Measurements from ENCODE around the gene ST3GAL4.
"Not testable (repeated sequence)": the region's sequence is repeated elsewhere in the genome, so short reads cannot be mapped to it uniquely, and the experiment has no call there.

Gene ST3GAL4

GRCh38 chr11:126341760-126342161 is 13.7 kb upstream of the ST3GAL4 start:
- no peak for TF ChIP-seq CTCF (IDR thresholded peaks at IDR 0.05; ENCODE audit: extremely low read depth, missing control alignments)
- DNase-seq (ENCODE audit: low spot score), result no peak

GRCh38 chr11:126343051-126343450 is 12.4 kb upstream of the ST3GAL4 start:
- no peak for DNase-seq (ENCODE audit: low spot score)
- TF ChIP-seq CTCF (IDR thresholded peaks at IDR 0.05; ENCODE audit: extremely low read depth, missing control alignments), result no peak

DNA sequence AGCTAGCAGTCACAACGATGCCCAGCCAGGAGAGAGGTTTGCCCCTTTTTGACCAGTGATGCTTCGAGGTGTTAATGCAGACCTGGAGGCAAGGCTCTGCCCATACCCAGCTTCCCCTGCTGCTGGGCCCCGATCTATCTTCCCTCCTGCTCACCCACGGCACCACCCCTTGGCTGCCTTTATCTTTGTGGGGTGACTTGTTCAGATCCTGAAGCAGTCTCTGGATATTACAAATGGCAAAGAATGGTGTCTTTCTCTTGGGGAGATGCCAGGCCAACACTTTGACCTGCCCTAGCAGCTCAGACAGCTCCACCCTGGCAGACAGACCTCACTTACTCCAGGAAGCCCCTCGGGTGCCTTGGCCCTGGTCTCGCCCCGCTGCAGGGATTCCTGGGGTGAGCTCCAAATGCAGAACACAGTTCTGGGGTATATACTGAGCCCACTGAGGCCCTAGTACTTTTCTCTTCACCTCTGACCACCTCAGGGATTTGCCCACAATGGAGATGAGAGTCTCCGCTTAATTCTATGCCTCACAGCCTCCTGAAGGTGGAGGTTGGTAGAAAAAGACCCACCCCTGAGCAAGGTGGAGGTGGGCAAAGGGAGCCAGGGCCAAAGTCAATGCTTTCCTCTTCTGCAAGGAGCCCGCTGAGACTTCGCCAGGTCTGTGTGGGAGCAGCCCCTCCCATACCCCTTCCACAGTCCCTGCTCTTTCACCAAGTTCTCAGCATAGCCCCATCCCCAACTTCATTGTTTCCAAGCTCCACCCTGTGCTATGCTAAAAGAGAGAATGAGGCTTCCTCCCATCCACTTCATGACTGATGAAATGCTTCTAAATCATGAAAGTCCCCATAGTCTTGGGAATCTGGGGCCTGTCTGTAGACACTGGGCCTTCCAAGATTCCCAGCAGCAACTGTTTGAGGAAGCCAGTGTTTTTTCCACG is 11.1 kb upstream of the ST3GAL4 start:
- no peak for TF ChIP-seq CTCF (IDR thresholded peaks at IDR 0.05; ENCODE audit: extremely low read depth, missing control alignments)
- no peak for DNase-seq (ENCODE audit: low spot score)

- no peak for DNase-seq (ENCODE audit: low spot score)
- no peak for TF ChIP-seq CTCF (IDR thresholded peaks at IDR 0.05; ENCODE audit: extremely low read depth, missing control alignments)
Measured at GRCh38 chr11:126345283-126345682, 10.2 kb upstream of the ST3GAL4 start.

- no peak for TF ChIP-seq CTCF (IDR thresholded peaks at IDR 0.05; ENCODE audit: extremely low read depth, missing control alignments)
- DNase-seq (ENCODE audit: low spot score), result no peak
Measured at GRCh38 chr11:126345759-126346585, 9.5 kb upstream of the ST3GAL4 start.

- no peak for DNase-seq (ENCODE audit: low spot score)
Measured at GRCh38 chr11:126346586-126346940, 8.9 kb upstream of the ST3GAL4 start.

DNA sequence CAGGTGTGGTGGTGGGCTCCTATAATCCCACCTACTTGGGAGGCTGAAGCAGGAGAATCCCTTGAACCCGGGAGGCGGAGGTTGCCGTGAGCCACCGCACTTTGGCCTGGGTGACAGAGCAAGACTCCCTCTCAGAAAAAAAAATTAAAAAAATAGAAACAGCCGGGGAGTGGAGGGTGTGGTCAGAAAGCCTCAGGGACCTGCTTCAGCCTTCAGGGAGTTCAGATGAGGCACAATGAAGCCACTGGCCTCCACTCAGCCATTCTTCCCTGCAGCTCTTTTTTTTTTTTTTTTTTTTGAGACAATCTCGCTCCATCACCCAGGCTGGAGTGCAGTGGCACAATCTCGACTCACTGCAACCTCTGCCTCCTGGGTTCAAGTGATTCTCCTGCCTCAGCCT is 8.5 kb upstream of the ST3GAL4 start:
- DNase-seq (ENCODE audit: low spot score), result not testable (repeated sequence)

More at GRCh38 chr11:126346586-126346940, 8.9 kb upstream of the ST3GAL4 start:
- TF ChIP-seq CTCF (IDR thresholded peaks at IDR 0.05; ENCODE audit: extremely low read depth, missing control alignments), result no peak
